GM18868 (cell line): ENCODE results near the gene WNT9B.

Source experiments
- ATAC-seq: cut with Tn5 transposase; IDR thresholded peaks from one replicate; pipeline ENCODE4 v1.9.1; 2021; ENCODE audit warnings: mild to moderate bottlenecking, moderate library complexity; ENCODE audit not compliant: unreplicated experiment

WNT9B gene

GRCh38 chr17:46853896-46854444, 2.6 kb downstream of the WNT9B start:
- ATAC-seq, result no peak

GRCh38 chr17:46854515-46854914, 3.1 kb downstream of the WNT9B start:
- ATAC-seq, result no peak

- no peak for ATAC-seq
These were observed 3.6 kb downstream of the WNT9B start for GRCh38 chr17:46854948-46855347.

GRCh38 chr17:46857600-46857999, 6.2 kb downstream of the WNT9B start:
- ATAC-seq, result no peak

- no peak for ATAC-seq
These were observed 8.6 kb downstream of the WNT9B start for GRCh38 chr17:46859996-46860395.

GRCh38 chr17:46862949-46863348, 11.6 kb downstream of the WNT9B start:
- ATAC-seq, result no peak

- ATAC-seq, result no peak
These were observed 12.2 kb downstream of the WNT9B start for GRCh38 chr17:46863383-46864121.

GRCh38 chr17:46865100-46865499, 13.7 kb downstream of the WNT9B start:
- no peak for ATAC-seq

- ATAC-seq, result no peak
These were observed 14.9 kb downstream of the WNT9B start for GRCh38 chr17:46866325-46866724.

GRCh38 chr17:46866747-46867146, 15.4 kb downstream of the WNT9B start:
- ATAC-seq, result no peak

GRCh38 chr17:46868689-46869187, 17.4 kb downstream of the WNT9B start:
- ATAC-seq, result no peak

GRCh38 chr17:46869296-46869695, 17.9 kb downstream of the WNT9B start:
- ATAC-seq, result no peak

GRCh38 chr17:46869975-46870803, 18.8 kb downstream of the WNT9B start:
- no peak for ATAC-seq

GRCh38 chr17:46872421-46872820, 21.0 kb downstream of the WNT9B start:
- no peak for ATAC-seq

- no peak for ATAC-seq
These were observed 22.7 kb downstream of the WNT9B start for GRCh38 chr17:46873941-46874645.

- no peak for ATAC-seq
These were observed 23.5 kb downstream of the WNT9B start for GRCh38 chr17:46874906-46875305.

GRCh38 chr17:46875849-46876352, 24.5 kb downstream of the WNT9B start:
- ATAC-seq, result no peak

- no peak for ATAC-seq
These were observed 25.0 kb downstream of the WNT9B start for GRCh38 chr17:46876353-46876887.

GRCh38 chr17:46876926-46877325, 25.5 kb downstream of the WNT9B start:
- ATAC-seq, result no peak

GRCh38 chr17:46877466-46877865, 26.1 kb downstream of the WNT9B start:
- no peak for ATAC-seq

- no peak for ATAC-seq
These were observed 26.7 kb downstream of the WNT9B start for GRCh38 chr17:46878055-46878454.
